ENCODE results near the gene DNA2.
A peak's percentile ranks its signal among the peaks of the same experiment; 100 is the strongest.
"Not testable (repeated sequence)": the region's sequence is repeated elsewhere in the genome, so short reads cannot be mapped to it uniquely, and the experiment has no call there.

The DNA2 gene

GRCh38 chr10:68471063-68471585, 649 bp downstream of the DNA2 start:
- TF ChIP-seq, protein P1, sequence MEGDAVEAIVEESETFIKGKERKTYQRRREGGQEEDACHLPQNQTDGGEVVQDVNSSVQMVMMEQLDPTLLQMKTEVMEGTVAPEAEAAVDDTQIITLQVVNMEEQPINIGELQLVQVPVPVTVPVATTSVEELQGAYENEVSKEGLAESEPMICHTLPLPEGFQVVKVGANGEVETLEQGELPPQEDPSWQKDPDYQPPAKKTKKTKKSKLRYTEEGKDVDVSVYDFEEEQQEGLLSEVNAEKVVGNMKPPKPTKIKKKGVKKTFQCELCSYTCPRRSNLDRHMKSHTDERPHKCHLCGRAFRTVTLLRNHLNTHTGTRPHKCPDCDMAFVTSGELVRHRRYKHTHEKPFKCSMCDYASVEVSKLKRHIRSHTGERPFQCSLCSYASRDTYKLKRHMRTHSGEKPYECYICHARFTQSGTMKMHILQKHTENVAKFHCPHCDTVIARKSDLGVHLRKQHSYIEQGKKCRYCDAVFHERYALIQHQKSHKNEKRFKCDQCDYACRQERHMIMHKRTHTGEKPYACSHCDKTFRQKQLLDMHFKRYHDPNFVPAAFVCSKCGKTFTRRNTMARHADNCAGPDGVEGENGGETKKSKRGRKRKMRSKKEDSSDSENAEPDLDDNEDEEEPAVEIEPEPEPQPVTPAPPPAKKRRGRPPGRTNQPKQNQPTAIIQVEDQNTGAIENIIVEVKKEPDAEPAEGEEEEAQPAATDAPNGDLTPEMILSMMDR (conservative IDR thresholded peaks at IDR 0.05; ENCODE audit: control insufficient read depth, insufficient read depth, low read depth, low read length), result no peak
- DNase-seq (ENCODE audit: low read depth), result no peak
- H3K4me3 ChIP-seq (ENCODE audit: control insufficient read depth, low read depth, low read length), result peak overlapping the region; percentile 68

DNA sequence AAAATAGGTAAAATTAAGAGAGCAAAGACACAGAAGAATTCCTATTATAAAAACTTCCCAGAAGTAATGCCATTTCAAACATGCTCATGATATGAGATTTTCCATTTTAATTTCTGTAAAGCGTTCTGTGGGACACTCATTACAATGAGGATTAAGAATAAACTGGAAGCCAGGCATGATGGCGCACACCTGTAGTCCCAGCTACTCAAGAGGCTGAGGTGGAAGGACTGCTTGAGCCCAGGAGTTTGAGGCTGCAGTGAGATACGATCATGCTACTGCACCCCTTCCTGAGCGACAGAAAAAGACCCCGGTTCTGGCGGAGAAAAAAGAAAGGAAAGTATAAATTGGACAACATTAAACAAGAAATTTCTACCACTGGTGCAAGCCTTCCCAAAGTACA, 1.5 kb downstream of the DNA2 start:
- H3K4me3 ChIP-seq (ENCODE audit: control insufficient read depth, low read depth, low read length), result peak overlapping the region; percentile 68
- TF ChIP-seq, protein P1 (conservative IDR thresholded peaks at IDR 0.05; ENCODE audit: control insufficient read depth, insufficient read depth, low read depth, low read length), result no peak
- no peak for DNase-seq (ENCODE audit: low read depth)

DNA sequence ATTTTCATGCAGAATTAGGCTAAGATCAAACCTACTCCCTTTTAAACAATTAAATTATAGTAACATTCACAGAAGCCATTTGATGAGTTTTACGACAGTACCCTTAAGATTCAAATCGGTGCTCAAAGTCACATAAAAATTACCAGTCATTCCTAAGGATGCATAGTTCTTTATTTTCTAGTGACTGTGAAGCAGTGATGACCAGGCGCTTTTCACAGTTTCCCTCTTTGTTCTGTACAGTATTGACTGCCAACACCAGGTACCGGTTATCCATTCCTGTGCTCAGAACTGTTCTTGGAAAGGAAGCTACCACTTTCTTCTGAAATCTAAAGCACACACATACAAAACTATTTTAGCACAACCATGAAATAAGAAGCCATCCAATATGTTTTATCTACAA, 1.9 kb downstream of the DNA2 start:
- TF ChIP-seq, protein P1 (conservative IDR thresholded peaks at IDR 0.05; ENCODE audit: control insufficient read depth, insufficient read depth, low read depth, low read length), result no peak
- H3K4me3 ChIP-seq (ENCODE audit: control insufficient read depth, low read depth, low read length), result no peak overlapping the region
- DNase-seq (ENCODE audit: low read depth), result no peak

DNA sequence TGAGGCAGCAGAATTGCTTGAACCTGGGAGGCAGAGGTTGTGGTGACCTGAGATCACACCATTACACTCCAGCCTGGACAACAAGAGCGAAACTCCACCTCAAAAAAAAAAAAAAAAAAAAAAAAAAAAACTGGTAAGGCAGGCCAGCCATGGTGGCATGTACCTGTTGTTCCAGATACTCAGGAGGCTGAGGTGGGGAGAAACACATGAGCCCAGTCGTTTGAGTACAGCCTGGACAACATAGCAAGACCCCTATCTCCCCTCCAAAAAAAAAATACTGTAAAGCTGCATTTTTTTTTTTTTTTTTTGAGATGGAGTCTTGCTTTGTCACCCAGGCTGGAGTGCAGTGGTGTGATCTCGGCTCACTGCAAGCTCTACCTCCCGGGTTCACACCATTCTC, 7.0 kb downstream of the DNA2 start:
- H3K4me3 ChIP-seq (ENCODE audit: control insufficient read depth, low read depth, low read length); DNase-seq (ENCODE audit: low read depth): not testable (repeated sequence)

- no peak for DNase-seq (ENCODE audit: low read depth)
- TF ChIP-seq, protein P1 (conservative IDR thresholded peaks at IDR 0.05; ENCODE audit: control insufficient read depth, insufficient read depth, low read depth, low read length), result no peak
- no peak overlapping the region for H3K4me3 ChIP-seq (ENCODE audit: control insufficient read depth, low read depth, low read length)
These were observed 8.2 kb downstream of the DNA2 start for GRCh38 chr10:68463365-68464093.

DNA sequence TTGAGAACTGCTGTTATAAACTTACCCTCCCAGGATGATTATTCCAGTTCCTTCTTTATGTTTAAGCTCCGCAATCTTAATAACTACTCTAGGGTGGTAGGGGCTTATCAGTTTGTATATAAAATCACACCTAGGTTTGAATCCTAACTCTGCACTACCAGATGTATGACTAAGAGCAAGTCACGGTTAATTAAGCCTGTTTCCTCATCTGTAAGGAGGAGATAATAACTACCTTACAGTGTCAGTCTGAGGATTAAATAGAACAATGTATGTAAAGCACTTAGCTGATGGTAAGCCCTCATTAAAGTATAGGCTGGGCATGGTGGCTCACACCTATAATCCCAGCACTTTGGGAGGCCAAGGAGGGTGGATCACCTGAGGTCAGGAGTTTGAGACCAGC, 9.2 kb downstream of the DNA2 start:
- no peak overlapping the region for H3K4me3 ChIP-seq (ENCODE audit: control insufficient read depth, low read depth, low read length)
- TF ChIP-seq, protein P1 (conservative IDR thresholded peaks at IDR 0.05; ENCODE audit: control insufficient read depth, insufficient read depth, low read depth, low read length), result no peak
- DNase-seq (ENCODE audit: low read depth), result no peak

DNA sequence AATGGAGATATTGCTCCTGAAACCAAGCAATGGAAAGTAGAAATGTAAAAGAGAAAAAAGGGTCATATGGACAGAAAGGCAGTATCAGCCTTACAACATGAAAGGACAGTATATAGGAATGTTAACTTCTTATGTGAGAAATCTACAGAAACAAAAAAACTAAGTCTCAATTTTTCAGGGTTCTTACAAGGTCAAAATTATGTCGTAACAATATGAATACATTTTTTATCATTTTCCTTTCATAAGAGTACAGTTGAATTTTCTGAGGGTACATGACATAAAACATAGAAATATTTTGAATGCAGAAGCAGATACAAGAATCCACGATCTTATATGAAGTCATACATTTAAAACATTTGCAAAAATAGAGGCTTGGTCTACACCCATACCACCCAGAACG, 10.7 kb downstream of the DNA2 start:
- H3K4me3 ChIP-seq (ENCODE audit: control insufficient read depth, low read depth, low read length), result no peak overlapping the region
- DNase-seq (ENCODE audit: low read depth), result no peak

DNA sequence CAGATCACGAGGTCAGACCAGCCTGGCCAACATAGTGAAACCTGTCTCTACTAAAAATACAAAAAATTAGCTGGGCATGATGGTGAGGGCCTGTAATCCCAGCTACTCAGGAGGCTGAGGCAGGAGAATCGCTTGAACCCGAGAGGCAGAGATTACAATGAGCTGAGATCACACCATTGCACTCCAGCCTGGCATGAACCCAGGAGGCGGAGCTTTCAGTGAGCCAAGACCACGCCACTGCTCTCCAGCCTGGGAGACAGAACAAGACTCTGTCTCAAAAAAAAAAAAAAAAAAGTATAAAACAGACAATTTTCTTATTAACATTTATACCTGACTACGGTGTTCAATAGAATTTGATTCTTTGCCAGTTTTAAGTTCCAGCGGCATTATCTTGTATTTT, 22.1 kb downstream of the DNA2 start:
- not testable (repeated sequence) for H3K4me3 ChIP-seq (ENCODE audit: control insufficient read depth, low read depth, low read length)
- peak; percentile 64 for DNase-seq (ENCODE audit: low read depth)

More for the DNA sequence above, 10.7 kb downstream of the DNA2 start:
- TF ChIP-seq, protein P1 (conservative IDR thresholded peaks at IDR 0.05; ENCODE audit: control insufficient read depth, insufficient read depth, low read depth, low read length), result no peak
